GM18499 (cell line): Measurements from ENCODE around the gene PEX10.
"Not testable (repeated sequence)": the region's sequence is repeated elsewhere in the genome, so short reads cannot be mapped to it uniquely, and the experiment has no call there.

Experiments used
- ATAC-seq: cut with Tn5 transposase; IDR thresholded peaks from one replicate; pipeline ENCODE4 v1.9.1; 2021; ENCODE audit warnings: moderate number of reproducible peaks; ENCODE audit not compliant: insufficient read depth, unreplicated experiment

PEX10 gene

DNA sequence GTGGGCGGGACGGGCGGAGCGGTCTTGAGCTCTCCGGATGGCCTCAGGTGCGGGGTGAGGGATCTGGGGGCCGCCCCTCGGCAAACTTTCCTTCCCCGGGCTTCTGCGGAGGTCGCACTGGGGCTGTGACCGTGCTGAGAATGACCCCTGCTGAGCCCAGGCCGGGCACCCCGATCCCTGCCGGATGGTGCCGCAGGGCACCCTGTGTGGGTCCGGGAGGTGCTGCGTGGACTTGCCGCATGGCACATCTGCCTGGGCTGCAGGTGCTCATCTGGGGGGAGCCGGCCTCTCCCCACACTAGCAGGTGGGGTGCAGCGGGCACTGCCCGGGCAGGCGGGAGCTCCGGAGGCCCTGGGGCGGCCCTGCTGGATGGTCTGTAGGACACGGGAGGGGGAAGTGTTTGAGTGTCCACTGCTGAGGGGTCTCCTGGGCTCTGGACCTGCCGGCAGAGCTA is 31.8 kb upstream of the PEX10 start:
- ATAC-seq: no peak

DNA sequence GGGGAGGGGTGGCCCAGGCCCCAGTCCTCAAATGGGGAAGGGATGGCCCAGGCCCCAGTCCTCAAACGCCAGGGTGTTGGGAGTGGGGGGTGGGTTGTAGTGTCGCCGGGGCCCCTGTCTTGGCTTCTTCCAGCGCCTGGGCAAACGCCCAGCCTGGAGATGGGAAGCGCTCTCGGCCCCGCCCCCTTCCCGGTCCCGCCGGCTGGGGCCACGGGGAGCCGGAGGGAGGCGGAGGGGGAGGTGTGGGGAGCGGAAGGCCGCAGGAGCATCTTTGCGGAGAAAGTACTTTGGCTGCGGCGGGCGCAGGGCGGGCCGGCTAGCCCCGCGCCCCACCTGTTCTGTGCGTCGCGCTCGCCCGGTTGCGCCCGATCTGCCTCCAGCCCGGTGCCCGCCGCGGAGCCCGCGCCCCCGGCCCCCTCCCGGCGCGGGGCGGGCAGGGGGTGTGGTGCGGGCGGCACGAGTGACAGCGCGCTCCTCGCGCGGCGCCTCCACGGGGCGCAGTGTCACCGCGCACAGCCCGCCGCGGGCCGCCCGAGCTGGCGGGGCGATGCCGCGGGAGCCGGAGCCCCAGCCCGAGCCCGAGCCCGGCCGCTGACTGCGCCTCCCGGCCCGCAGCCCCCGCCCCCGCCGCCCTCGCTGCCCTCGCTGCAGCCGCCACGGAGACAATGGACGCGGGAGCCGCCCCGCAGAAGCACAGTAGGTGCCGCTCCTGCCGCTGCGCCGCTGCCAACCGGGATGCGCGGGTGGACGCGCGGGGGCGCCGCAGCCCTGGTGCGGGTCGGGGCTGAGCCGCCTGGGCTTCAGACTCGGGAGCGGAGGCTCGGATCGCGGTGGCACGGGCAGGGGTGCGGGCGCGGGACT is 31.1 kb upstream of the PEX10 start:
- no peak for ATAC-seq

DNA sequence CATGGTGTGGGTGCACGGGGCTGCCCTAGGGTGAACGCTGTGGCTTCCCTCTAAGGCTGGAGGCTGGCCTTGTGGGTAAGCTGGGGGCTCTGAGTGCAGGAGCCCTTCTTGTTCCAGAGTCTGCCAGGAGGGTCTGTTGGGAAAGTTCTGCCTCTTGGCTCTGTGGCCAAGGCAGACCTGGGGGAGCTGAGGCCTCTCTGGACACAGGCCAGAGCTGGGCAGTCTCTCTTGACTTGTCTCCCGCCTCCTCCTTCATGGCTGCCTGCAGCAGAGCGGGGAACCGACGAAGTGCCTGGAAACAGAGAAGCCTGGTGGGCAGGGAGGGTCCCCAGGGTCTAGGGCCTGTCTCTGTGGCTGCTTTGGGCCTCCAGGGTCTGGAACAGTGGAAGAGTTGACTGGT is 30.3 kb upstream of the PEX10 start:
- ATAC-seq: no peak

DNA sequence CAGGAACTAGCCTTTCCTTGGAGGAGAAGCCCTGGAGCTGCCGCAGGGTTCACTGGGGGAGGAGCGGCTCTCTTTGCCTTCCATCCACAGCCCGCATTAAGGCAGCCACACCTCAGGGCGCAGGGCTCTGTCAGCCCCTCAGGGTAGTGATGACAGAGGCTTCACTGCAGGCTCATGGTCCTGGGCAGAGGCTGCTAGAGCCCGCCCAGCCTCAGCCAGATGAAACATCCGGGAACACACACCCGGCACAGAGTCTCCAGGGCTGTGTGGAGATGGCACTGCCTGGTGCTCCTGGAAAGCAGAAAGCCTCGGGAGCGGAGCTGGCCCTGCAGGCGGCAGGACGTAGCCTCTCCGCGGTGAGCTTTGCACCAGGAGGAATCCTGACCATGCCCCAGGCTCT is 29.4 kb upstream of the PEX10 start:
- no peak for ATAC-seq

DNA sequence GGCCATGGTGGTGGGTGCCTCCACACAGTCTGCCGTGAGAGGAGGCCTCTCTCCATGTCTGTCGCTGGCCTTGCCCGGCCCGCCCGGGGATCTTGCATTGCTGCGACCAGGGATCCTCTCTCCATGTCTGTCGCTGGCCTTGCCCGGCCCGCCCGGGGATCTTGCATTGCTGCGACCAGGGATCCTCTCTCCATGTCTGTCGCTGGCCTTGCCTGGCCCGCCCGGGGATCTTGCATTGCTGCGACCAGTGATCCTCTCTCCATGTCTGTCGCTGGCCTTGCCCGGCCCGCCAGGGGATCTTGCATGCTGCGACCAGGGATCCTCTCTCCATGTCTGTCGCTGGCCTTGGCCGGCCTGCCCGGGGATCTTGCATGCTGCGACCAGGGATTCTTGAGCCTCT is 28.0 kb upstream of the PEX10 start:
- ATAC-seq: not testable (repeated sequence)

DNA sequence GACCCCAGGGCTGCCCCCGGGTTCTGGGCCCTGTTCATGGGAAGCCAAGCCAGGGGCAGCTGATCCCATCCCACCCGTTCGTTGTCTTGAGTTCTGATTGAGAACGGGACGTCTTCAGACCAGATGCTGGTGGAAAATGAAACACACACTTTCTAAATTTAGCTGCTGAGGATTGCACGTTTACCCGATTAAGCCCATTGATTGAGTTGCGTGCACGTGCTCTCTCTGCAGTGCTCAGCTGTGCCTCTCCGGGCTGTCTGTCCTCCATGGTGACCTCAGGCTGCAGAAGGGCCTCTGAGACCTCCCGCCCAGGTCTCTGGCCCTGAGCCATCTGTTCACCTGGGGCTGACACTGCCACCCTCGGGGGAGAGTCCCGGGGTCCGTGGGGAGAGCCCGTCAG is 27.0 kb upstream of the PEX10 start:
- ATAC-seq: no peak

DNA sequence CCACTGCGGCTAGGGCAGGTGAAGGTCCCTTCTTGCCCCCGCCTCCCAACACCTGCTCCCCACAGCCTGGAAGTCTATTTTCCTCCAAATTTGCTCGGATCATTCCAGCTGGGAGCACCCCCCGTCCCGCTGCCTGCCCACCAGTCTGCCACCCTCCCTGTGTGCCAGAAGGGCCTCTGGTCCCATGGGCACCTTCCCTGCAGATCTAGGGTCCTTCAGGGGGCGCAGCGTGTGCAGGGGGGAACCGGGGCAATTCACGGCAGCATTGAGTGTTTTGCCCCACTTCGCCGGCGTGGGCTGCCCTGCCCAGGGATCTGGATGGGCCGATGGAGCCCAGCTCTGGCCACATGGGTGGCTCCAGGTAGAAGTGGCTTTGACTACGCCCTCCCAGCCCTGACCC is 26.3 kb upstream of the PEX10 start:
- no peak for ATAC-seq

DNA sequence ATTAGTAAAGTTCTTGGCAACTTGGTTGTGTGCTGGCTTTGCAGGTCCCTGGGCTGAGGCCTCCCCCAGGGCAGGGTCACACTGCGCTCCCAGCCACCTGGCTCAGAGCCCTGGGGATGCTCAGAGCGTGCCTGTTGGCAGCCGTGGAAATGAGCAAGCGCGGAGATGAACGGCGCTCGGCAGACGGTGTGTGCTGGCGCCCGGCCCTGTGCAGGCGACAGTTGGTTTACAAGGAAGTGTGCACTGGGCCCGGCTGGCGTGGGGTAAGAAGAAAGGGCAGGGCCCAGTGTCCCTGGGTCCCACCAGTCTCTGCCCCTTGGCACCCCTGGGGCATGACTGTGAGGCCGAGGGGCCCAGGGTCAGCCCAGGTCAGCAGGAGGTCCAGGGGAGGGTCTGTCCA is 25.7 kb upstream of the PEX10 start:
- ATAC-seq: no peak

DNA sequence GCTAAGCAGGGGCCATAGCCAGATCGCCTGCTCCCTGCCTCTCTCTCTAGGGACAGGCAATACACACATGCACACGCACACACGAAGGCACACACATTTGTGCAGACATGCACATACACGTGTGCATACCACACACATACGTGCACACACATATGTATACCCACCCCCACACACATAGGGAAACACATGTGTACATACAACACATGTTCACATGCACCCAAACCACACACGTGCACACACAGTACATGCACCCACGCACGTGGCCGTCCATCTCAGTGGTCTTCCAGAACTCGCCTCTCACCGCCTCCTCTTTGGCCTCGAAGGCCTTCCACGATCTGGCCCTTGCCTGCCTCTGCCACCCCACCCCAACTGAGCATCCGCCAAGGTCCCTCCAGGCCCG is 25.3 kb upstream of the PEX10 start:
- no peak for ATAC-seq

DNA sequence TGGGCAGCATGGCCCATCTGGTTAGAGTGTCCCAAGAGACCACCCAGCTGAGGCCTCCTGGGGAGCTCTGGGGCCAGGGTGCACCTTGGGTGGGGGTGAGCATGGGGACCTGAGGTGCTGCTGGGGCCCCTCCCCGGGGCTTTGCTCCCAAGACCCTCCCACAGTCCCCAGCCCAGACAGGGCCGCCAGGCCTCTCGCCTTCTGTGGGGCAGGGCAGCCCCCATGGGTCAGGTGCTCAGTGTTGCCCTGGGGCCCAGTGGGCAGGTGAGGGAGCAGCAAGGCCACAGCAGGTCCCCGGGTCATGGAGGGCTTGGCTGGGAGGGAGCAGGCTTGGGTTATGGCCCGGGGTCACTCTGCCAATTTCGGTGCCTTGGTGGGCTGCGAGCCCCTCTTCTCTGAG is 24.5 kb upstream of the PEX10 start:
- ATAC-seq: no peak

DNA sequence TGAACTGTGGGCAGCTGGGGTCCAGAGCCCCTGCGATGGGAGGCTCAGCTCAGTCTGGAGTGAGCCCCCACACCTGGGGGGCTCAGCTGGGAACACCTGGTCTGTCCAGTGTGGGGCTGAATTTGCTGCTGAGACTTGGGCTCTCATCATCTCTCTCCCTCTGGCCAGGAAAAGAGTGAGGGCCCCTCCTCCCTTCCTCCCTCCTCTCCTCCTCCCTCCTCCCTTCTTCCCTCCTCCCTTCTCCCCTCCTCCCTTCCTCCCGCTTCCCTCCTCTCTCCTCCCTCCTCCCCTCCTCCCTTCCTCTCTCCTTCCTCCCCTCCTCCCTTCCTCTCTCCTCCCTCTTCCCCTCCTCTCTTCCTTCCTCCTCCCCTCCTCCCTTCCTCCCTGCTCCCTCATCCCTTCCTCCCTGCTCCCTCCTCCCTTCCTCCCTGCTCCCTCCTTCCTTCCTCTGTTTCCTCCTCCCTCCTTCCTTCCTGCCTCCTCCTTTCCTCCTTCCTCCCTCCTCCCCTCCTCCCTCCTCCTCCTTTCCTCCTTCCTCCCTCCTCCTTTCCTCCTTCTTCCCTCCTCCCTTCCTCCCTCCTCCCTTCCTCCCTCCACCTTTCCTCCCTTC is 23.5 kb upstream of the PEX10 start:
- no peak for ATAC-seq

DNA sequence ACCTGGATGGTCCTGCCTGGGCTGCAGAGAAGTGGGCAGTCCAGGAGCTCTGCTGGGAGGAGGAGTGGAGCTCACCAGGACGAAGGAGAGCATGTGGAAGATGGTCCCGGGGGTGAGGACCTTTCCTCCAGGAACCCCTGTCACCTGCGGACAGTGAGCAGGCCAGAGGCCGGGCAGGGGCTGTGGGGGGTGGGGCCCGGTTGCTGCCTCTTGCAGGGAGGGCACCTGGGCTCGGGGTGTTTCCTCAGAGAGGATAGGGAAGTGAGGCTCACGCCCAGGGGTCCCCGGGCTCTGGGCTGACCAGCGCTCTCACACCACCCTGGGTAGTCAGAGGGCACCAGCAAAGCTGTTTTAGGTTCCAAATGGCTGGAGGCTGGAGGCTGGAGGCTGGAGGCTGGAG is 22.7 kb upstream of the PEX10 start:
- no peak for ATAC-seq

DNA sequence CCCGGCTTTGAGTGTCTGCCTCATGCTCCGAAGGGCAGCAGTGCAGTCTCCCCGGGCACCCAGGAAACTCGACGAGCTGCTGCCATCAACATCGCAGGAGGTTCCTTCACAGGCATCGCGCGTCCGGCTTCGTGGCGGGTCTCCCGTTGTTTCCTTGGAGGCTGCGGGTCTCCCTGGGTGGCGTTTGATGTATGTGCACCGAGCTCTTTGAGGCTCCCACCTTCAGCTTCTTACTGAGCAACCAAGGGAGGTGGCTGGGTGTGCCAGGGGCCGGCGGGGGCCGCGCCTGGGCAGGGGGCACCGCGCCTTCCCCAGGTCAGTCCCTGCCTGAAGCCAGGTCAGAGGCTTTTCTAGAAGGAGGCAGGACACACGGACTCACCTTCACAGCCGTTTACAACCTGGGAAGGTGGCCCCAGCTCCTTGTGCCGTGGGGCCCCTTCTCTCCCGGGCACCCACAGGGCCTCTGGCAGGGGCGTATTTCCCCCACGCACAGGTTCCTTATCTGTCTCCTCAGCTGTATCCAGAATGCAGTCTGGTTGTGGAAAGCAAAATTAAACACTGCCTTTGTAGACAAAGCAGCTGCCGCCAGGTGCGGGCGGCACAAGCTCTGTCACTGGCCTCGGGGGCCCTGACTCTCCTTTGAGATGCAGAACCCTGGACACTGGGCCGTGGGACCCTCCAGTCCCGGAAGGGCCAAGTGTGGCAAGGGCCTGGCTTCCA is 21.7 kb upstream of the PEX10 start:
- no peak for ATAC-seq

DNA sequence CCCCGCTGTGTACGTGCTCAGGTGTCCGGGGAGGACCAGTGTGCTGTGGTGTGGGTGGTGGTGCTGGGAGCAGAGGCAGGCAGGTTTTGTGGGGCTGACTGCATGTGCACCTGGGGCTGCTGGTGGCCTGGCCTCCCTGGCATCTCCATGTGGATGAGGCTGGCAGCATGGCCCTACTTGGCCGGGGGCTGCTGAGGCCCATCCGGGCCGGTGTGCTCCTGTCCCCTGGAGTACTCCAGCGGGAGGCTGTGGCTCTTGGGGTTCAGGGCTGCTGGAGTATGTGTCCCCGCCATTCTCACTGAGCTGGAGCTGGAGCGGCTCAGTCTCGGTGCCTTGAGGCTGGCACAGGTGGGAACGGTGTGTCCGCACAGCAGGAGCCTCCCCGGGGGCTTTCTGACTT is 20.8 kb upstream of the PEX10 start:
- ATAC-seq: no peak

DNA sequence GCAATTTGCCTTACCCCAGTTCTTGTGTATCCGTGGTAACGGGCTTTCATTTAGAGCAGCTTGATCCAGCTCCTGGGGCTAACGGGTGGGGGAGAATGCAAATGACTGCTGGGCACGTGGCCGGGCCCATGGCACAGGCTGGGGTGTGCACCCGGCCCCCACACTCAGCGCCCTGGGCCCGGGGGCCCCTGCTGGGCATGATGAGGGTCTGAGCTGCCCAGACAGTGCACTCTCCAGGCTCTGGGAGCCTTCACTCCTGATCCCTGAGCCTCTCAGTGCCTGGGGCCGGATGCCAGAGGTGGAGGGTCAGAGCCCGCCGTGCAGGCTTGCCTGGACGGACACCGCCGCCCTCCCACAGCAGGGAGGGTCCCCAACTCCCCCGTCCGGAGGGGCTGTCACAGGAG is 20.1 kb upstream of the PEX10 start:
- ATAC-seq: no peak

DNA sequence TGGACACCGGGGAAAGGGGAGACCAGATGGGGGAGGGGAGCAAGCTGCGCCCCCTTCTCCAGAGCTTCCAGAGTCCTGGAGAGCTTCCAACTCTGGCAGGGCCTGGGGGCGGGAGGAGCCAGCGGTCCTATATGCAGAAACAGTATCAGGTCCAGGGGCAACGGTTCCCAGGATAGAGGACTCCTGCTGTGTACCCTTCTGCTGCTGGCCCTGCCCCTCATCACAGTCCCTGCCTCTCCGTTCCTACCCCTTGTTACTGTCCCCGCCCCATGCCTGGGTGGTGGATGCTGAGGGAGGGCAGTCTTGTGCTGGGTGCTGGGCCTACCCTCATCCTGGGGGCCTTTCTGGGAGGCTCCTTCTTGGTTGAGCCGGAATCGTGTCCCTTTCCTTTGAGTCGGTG is 19.2 kb upstream of the PEX10 start:
- no peak for ATAC-seq

DNA sequence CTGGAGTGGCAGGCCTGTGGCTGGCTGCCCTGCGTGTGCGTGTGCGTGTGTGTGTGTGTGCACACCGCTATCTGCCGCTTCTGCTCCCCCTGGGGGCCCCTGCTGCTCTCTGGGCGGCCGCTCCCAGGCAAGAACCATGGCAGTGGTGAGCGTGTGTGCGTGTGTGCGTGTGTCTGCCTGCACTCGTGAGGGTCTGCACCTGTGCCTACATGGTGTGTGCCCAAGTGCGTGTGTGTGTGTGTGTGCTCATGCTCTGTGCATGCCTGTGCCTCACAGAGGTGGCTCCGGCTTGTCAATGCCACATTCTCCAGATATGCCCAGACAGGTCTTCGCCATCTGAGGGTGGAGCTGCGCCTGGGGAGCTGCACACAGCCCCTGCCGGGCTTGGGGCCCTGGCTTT is 18.7 kb upstream of the PEX10 start:
- no peak for ATAC-seq

DNA sequence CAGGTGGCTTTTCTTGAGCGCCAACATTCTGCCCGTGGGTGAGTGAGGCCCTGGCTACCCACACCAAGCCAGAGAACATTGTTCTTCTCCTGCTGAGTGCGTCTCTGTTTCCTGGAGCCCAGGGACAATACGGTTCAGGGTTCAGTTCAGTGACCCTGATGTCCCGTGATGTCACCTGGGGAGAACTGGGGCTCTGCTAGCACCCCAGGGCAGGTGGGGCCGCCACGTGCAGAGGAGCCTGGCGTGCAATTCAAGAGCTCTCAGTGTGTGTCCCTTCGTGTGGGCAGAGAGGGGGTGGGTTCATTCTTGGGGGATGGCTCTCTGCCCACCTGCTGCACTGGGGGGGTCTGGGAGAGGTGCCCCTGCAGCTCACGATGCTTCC is 18.2 kb upstream of the PEX10 start:
- no peak for ATAC-seq

DNA sequence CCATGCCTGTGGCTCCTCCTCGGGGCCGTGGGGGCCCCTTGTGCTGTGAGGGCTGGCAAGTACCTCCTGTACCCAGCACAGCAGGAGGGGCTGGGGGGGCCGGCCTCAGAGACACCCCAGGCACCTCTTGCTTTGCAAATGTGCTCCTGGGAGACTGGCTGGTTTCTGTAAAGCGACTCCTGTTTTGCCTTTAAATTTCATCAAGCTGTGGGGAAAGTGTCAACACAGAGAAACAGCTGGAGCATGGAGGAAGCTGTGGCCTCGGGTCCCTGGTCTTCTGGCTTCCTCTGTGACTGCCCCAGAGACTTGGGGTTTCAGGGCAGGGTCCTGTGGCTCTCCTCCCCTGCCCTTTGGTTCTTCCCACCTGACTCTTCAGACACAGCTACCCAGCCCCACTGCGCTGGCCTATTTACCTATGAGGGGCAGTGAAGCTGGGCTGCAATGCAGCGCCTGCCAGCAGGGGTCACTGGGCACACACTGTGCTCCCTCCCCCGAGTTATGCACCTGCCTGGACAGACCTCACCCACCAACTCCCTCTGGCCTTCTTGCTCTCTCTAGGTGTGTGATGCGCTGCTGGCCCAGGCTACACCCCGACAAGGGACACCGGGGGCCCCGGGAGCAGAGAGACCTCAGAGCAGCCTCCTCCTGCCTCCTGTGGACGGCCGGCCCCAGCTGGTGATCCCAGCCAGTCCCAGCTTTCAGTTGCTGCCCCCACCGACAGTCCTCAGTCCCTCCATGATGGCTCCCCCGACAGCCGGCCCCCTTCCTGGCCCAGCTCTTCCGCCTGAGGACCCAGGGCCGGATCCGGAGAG is 17.6 kb upstream of the PEX10 start:
- no peak for ATAC-seq

DNA sequence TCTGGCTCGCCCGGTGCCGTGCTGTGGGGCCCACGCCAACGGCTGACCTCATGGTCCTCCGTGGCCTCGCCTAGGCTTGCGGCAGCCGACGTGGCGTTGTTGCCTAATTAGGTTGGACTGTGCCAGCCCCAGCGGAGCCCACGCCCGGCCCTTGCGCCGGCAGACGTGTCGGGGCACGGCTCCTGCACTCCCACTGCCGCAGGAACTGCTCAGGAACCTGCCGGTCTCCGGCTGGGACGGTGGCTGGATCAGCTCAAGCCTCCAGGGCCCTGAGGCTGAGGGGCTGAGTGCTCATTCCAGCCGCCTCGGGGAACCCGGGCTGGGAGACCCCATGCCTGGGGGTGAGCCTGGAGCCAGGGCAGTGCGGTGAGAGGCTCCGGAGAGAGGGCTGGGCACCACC is 16.1 kb upstream of the PEX10 start:
- no peak for ATAC-seq

DNA sequence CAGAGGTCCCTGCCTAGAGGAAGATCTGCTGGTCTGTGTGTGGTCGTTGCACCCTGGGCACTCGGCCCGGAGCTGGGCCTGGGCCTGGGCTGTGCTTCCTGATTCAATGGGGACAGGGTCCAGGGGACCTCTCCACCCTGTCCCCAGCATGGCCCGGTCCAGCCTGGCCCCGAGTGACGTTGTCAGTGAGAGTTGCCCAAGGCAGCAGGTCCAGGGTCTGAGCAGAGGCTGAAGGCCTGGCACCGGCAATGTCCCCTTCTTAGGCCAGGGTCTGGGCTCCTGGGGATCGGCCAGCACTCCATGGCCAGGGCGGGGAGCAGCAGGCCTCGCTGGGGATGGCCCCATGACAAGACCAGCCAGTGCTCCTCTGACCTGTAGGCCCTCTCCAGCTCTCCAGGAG is 15.6 kb upstream of the PEX10 start:
- ATAC-seq: no peak
